Dermis microvascular lymphatic vessel endothelial cell (primary cell): Measurements from ENCODE around the gene TTC27. TPM values are rescaled to one million over a fixed set of nuclear protein-coding genes. Genes with fewer than 3 reads are reported as not detected.
A peak's percentile ranks its signal among the peaks of the same experiment; 100 is the strongest.
"Not testable (repeated sequence)": the region's sequence is repeated elsewhere in the genome, so short reads cannot be mapped to it uniquely, and the experiment has no call there.

Source experiments
- DNase-seq, 2 donors: peaks; one replicate each; pipeline versions ENCODE4 v3.0.0 to v3.0.0-alpha.2; 2010; ENCODE audit warnings: low read depth in 2 of 2
- total RNA-seq: library from RNA; depleted of rRNA; stranded (reverse); fragments of >200 nt; gene quantifications from 2 replicates; pipeline ENCODE4 v1.2.1, GENCODE V29; 2014

The TTC27 gene
- total RNA-seq, 1 donor from 2014 or later = 17.3 TPM

DNA sequence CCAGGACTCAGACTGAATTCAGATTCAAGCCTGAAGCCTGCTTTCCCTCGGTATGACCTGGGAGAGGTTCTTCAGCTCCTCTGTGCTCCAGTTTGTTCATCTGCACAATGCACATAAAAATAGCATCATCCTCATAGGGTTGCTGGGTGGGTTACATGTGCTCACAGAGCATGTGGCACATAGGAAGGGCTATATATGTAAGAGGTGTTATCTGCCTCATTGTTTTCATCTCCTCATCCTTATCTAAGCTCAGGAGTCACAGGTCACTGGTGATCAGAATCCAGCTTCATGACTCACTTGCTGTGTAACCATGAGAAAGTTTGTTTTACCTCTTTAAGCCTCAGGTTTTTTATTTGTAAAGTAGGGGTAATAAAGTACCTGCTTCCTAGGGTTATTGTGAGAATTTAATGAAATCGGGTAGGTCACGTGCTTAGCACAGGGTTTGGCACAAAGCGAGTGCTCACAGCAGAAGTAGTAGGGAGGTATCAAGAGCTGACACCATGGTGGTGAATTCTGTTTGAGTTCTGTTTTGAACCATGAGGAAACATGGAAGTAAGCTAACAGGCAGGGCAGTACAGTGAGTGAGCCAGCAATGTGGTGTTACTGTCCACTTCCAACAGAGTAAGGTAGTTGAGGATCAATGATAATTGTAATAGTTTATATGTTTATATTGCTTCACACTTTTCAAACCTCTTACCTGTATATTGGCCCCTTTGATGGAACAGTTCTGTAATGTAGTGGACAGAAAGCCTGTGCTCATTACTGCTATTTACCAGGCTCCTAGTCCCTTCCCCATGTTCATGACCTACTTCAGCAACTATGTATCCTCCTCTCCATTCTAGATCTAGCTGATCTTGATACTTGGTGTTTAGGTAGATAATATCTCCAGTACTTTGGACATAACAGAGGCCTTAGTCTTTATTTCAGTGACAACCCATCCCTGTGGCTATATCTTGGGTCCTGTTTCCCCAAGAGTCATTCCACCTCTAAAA, 177.6 kb downstream of the TTC27 start:
- DNase-seq = peak in 1 of 2 donors; percentile 88

DNA sequence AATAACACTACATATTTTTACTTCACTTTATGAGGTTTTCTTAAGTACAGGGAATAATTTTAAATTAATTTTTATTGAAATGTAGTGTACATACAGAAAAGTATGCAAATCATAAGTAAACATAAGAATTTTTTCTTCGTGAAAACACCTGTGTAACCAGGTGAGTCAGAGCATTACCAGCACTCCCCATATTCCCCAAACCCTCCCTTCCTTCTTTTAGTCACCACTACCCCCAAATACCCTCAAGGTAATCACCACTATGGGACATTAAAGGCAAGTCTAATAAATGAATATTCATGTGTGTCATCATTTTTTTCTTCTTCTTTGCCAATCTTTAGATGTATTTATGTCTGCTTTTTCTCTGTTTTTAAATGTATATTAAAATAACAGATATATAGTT, 179.0 kb downstream of the TTC27 start:
- DNase-seq = no peak

GRCh38 chr2:32807662-32808061, 179.8 kb downstream of the TTC27 start:
- DNase-seq = no peak

DNA sequence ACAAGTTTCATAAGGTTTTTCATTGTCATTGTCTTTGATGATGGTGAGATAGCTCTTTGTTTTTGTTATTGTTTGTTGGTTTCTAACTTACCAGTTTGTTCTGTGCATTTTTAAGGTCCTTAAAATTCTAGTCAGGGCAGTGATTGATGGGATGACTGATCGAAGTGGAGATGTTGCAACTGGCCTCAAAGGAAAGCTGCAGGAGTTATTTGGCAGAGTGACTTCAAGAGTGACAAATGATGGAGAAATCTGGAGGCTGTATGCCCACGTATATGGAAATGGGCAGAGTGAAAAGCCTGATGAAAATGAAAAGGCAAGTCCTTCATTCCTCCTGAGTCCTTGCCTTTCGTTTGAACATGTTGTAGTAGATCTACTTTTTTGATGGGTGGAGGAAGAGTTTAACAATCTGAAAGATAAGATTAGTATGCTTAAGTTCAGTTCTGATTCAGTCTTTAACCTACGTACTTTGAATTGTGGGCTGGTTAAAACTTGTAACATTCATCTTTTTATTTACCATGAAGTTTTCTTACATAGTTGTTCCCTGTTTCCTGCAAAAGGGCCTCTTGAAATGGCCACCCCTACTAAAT, 183.2 kb downstream of the TTC27 start:
- DNase-seq = no peak

DNA sequence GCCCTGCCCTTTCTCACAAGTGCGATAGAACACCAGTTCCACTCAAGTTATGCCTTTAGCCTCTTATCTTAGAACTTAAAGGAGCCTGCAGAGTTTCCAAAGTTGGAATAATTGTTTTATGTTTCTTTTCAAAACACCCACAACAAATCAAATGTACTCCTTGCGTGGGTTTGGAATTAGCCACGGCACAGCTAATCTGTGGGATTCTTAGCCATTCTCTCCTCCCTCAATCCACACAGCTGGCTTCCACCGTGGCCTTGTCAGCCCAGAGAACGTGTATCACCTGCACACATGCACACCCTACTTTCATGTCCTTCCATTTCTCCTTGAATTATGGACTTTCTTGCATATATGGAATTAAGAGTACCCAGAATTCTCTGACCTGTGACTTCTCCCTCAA, 183.8 kb downstream of the TTC27 start:
- no peak for DNase-seq

DNA sequence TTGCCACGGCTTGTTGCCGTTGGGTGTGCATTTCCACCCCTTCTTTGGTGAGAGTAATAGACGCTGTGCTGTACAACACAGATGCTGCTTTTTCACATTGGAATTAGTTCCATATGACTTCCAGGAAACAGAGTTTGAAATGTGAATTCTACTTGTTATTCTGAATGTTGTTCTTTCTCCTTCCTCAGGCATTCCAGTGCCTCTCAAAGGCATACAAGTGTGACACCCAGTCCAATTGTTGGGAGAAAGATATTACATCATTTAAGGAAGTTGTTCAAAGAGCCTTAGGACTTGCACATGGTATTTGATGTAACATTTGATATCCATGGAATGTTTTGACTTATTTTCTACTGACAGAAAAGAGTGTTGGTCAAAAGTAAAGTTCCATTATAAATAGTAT, 184.5 kb downstream of the TTC27 start:
- peak in 1 of 2 donors; percentile 57 for DNase-seq

DNA sequence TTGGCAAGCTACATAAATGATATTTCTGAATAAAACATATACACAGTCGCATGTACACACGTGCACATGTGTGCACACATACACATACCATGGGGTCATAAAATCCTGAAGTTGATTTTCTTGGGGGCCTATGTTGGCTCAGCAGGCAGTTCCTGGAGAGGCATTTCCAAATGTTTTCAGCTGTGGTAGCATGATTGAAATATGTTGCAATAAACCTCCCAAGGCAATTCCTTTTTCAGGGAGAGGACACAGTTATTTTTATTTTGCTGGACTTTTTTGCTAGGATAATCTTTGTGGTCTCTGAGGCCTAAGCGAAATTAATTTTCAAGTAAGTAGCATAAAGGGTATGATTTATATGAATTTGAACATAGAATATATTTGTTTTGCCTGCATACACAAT, 192.2 kb downstream of the TTC27 start:
- DNase-seq = no peak

DNA sequence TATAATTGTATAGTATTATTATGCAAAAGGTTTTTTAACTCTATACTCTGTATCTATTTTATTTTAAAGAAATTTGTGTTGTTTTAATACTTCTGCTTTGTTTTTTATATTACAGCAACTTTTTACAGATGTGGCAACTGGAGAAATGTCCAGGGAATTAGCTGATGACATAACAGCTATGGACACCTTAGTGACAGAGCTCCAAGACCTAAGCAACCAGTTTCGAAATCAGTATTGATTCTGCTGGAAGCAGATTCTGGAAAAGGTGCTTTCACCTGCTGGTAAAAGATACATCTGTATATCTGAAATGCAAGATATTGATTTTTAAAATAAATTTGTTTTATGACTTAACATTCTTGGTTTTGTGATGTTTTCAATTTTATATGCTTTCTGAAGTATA, 192.9 kb downstream of the TTC27 start:
- no peak for DNase-seq

- no peak for DNase-seq
These were observed 196.4 kb downstream of the TTC27 start for GRCh38 chr2:32824070-32824809.

DNA sequence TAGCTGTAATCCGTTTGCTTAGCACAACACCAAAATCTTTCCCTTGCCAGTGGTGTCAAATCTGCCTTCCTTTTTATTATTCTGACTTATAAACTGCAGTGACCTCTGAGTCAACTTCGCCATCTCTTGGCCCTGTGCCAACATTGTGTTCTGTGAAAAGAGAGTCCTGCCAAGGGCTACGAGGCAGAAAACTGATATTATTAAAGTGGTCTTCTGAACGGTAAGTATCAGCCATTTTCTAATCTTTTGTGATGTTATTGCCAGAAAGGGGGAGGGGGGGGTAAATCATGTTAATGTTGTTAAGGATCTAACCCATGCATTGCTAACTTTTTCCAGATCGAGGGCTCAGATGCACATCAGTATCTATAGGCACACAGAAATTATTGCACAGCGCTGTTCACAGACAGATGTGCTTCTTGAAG, 197.5 kb downstream of the TTC27 start:
- peak; percentile 61 to 93 for DNase-seq

DNA sequence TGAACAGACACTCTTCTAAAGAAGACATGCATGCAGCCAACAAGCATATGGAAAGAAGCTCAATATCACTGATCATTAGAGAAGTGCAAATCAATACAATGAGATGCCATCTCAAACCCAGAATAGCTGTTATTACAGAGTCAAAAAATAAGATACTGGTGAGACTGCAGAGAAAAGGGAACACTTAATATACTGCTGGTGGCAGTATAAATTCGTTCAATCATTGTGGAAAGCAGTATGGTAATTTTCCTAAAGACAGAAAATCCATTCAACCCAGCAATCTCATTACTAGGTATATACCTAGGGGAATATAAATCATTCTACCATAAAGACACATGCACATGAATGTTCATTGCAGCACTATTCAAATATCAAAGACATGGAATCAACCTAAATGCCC, 202.3 kb downstream of the TTC27 start:
- DNase-seq = no peak

DNA sequence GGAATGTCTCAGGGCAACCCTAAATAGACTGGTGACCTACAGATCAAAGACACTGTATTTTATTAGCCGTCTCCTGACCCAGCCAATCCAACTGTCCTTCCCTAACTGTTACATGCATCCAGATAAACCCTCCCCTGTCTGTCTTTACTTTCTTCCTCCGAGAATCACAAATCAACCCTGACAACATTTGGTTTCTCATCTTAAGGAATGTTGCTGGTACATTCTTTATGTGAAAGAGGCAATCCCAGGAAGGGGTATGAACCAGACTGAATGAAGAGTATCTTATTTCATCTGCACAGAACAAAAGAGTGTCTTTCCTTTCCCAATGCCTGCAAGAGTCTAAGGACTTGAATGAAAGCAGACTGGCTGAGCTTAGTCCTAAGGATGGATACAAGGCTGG, 205.0 kb downstream of the TTC27 start:
- DNase-seq = no peak

DNA sequence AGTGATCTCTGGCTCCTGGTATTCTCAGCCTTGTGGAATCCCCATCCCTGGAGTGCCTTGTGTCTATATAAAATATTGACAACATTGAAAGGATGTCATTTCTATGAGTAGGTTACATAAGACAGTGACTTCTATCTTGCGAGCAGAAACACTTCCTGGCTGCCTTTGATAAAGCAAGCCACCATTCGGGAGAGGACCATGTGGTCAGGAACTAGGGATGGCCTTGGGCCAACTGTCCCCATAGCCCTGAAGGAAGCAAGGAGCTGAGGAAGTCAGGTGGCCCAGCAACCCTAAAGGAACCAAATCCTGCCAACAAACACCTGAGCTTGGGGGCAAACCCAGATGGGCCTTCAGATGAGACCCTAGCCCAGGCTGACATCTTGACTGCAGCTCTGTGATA, 205.9 kb downstream of the TTC27 start:
- no peak for DNase-seq

DNA sequence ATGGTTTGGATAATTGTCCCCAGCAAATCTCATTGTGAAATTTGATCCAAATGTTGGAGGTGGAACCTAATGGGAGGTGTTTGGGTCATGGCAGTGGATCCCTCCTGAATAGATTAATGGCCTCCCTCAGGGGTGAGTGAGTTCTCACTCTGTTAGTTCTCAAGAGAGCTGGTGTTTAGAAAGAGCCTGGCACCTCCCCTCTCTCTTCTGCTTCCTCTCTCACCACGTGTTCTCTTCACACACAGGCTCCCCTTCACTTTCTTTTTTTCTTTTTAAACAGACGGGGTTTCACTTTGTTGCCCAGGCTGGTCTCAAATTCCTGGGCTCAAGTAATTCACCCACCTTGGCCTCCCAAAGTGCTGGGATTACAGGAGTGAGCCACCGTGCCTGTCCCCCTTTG, 207.3 kb downstream of the TTC27 start:
- DNase-seq = no peak

GRCh38 chr2:32836933-32837332, 209.1 kb downstream of the TTC27 start:
- no peak for DNase-seq

GRCh38 chr2:32838418-32838817, 210.6 kb downstream of the TTC27 start:
- peak in 1 of 2 donors; percentile 25 for DNase-seq

GRCh38 chr2:32838949-32839348, 211.1 kb downstream of the TTC27 start:
- DNase-seq = peak in 1 of 2 donors; percentile 7

GRCh38 chr2:32841931-32842898, 214.4 kb downstream of the TTC27 start:
- no peak for DNase-seq

- DNase-seq = no peak
These were observed 215.8 kb downstream of the TTC27 start for GRCh38 chr2:32843699-32844098.

- DNase-seq = no peak
These were observed 216.4 kb downstream of the TTC27 start for GRCh38 chr2:32844253-32844652.

- DNase-seq = not testable (repeated sequence)
These were observed 218.4 kb downstream of the TTC27 start for GRCh38 chr2:32846274-32846673.
